NOMO-1 treated with DMSO at 0.1 percent for 48 hours (cell line): ENCODE data around the gene HES5.

ENCODE experiments used
- DNase-seq: peaks from one replicate; lab custom pipeline; 2025; ENCODE audit not compliant: unreplicated experiment; lab: John Stamatoyannopoulos, UW

HES5 gene

DNA sequence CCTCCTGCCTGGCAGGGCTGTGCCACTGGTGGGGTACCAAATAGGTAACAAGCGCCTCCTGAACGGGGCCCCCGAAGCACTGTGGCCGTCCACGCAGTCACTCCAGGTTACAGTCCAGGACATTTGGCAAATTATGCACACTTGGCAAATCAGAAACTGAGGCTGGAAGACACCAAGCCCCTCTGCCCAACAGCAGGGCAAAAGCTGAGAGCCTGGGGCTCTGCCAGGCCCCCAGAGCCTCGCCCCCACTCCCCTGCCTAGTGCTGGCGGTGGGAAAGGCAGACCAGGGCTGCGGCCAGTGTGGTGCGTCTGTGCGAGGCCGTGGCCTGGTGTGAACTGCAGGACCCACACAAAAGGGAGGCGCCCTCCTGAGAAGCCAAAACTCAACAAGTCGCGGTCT, 13.1 kb downstream of the HES5 start:
- DNase-seq = no peak

GRCh38 chr1:2516124-2516523, 13.9 kb downstream of the HES5 start:
- no peak for DNase-seq

DNA sequence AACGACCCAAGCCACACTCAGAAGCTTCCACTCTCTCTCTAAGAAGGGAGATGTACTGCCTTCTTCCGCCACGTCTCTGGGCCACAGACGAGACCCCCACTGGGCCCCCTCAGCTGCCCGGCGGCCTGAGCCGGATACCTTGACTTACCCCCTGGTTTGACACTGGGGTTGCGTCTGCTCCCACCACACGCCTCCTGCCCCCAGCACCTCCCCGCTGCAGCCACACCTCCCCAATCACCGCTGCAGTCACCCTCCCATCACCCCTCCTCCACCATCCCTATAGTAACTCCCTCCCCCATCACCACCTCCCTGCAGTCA, 14.3 kb downstream of the HES5 start:
- DNase-seq = no peak

- no peak for DNase-seq
These were observed 14.9 kb downstream of the HES5 start for GRCh38 chr1:2514863-2515762.

DNA sequence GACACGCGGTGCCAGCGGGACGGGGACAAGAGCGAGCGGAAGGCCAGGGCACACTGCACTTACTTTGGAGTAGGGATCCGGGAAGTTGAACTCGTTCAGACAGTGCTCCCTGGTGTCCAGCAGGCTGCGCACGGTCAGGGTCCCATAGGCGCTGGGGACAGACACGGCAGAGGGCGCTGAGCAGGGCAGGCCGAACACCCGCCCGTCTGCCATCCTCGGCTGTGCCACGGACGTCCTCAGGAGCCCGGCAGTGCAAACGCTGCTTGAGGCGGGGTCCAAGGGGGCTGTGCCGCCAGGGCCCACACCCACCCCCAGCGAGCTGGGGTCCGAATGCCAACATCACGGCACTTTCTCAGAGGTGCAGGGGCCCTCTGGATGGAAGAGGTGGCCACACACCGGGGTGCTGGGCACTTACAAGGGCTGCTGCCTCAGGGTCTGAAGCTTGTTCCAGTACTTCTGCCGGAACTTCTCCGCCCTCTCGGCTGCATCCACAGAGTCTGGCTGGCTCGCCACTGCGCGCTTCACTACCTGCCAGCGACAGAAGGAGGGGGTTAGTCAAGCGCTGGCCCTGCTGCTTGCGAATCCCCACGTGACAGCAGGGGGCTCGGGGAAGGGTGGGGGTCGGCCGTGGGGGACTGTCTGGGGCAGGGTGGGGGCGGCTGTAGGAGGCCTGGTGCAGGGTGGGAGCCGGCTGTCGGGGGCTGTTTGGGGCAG, 16.0 kb downstream of the HES5 start:
- no peak for DNase-seq

DNA sequence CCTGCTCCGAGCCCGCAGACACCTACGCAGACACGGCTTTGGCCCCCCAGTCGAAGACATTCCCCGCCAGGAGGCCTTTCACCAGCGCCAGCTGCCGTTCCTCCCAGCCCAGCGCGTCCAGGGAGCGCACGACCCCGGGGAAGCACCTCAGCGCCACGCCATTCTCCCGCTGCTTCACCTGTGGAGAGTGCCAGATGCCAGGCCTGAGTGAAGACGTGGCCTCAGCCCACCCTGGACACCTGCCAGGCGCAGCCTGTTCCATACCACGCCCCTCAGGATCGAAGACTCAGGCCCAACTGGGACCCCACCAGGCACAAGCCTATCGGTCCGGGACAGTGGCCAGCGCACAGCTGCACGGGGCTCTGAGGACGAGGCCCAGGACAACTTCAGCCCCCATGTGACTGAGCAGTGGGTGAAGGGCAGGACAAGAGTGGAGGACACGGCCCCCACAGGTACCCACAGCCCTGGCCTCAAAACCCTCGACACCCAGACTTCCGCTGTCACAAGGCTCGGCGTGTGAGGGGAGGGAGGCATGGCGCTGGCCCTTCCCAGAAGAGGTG, 17.1 kb downstream of the HES5 start:
- DNase-seq = no peak

DNA sequence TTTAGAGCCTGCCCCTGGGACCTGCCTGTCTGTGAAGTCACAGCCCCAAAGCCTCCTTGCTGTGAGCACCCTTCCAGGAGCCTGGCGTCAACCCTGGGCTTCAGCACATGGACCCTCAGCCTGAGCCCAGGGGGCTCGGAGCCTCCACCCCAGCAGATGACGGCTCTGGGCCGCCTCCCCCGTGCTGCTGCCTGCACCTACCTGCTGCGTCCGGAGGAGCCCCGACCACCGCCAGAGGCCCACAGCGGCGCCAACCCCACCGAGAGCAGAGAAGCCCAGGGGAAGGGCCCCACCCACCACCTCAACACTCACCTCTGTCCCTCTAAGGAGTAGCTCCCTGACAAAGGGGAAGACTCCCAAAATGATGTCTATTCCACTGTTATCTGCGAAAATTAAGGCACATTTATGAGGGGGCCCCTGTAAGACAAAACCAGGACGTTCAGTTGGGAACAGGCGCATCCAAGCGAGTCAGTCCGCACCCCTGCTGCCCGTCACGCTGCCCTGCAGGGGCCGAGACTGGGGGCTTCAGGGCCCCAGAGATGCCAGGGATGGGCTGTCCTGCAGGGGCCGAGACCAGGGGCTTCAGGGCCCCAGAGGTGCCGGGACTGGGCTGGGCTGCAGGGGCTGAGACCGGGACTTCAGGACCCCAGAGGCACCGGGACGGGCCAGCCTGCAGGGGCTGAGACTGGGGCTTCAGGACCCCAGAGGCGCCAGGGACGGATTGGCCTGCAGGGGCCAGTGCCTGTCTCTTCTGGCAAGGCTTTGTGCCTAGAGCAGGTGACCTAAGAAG, 19.5 kb downstream of the HES5 start:
- DNase-seq = no peak

GRCh38 chr1:2509589-2509988, 20.5 kb downstream of the HES5 start:
- DNase-seq = no peak

- no peak for DNase-seq
These were observed 21.3 kb downstream of the HES5 start for GRCh38 chr1:2508751-2509150.

DNA sequence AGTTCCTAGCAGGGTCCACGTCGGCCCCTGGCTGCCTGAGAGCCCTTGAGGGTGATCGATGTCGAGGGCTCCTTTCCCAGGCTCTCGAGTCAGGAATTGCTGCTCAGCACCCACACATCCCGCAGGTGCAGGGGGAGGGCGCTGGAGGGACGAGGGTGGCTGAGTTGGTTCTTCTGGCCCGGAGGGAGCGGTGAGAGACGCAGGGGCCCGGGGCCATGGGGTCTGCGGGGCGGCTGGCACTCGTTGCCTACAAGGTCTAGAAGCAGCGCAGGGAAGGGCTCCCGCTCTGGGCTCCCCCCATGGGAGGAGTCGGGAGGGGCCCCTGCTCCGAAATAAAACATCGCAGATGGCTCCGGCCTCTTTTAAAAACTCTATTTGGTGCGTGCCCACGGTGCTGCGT, 21.9 kb downstream of the HES5 start:
- DNase-seq = no peak

- no peak for DNase-seq
These were observed 22.3 kb downstream of the HES5 start for GRCh38 chr1:2507744-2508155.

DNA sequence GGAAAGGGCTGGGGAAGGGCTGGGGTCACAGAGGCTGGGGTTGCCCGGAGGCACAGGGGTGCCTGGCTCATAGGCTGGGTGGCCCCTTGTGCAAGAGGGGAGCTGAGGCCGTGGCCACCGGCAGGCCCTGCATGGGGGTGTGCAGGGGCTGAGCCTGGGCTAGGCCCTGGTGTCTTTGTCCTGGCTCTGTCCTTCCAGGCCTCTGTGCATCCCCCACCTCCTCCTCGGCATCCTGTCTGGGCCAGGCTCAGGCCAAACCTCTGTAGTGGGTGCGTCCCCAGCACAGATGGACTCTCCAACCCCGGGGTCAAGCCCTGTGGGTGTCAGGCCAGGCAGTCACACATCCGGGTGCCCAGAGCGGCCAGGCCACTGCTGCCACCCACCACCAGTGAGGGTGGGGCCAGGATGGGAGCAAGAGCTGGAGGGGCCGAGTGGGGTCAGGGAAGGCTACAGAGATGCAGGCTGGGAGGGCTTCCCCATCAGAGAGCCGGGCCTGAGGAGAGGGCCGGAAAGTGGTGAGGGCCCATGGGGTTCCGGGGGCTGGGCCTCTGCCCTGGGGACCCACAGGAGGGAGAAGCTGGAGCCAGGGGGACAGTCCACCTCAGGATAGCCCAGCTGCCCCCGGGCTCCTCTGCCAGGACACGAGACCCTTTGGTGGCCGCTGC, 23.0 kb downstream of the HES5 start:
- DNase-seq = no peak

DNA sequence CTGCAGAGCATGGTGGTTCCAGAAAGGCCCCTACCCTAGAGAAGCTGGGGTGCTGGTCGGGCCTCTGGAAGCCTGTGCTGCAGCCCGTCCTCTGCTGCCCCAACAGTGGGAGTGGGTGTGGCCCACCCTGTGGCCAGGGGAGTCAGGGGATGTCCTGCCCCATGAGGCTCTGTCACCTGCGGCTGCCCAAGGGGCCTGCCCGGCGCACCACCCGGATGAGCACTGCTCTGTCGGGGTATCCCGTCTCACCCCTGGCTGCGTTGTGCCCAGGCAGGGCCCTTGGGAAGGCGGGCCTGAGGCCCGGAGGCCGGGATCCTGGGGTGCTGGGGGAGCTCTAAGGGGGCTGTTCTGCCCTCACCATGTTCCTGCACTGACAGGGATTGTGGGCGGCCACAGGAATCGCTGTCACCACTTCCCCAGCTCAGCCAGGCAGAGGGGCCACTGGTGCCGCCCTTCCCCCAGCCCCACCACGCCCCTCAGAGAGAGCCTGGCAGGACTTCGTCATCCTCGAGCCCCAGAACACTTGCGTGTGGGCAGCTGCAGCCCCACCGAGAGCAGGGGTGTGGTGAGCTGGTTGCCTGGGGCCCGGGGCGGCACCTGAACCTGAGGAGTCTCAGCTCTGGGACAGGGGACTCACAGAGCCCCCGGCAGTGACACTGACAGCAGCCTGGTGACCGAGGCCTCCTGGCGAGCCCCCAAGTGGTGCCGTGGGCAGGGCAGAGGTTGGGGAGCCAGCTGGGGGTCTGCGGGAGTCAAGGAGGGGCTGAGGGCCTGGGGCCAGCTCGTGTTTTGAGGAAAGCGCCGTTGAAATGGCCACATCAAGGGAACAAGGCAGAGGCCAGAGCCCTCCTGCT, 23.8 kb downstream of the HES5 start:
- DNase-seq = no peak

GRCh38 chr1:2505461-2505994, 24.5 kb downstream of the HES5 start:
- no peak for DNase-seq

DNA sequence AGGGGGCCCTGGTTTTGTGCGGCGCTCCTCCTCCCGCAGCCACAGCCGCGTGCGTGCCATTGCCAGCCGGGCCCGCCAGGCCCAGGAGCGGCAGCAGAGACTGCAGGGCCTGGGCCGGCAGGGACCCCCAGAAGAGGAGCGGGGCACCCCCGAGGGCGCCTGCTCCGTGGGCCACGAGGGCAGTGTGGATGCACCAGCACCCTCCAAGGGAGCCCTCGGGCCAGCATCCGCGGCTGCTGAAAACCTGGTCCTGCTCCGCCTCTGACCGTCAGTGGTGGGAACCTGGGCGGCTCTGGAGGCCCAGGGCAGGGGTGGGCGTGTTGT, 25.2 kb downstream of the HES5 start:
- DNase-seq = no peak

- no peak for DNase-seq
These were observed 25.7 kb downstream of the HES5 start for GRCh38 chr1:2504225-2504948.

DNA sequence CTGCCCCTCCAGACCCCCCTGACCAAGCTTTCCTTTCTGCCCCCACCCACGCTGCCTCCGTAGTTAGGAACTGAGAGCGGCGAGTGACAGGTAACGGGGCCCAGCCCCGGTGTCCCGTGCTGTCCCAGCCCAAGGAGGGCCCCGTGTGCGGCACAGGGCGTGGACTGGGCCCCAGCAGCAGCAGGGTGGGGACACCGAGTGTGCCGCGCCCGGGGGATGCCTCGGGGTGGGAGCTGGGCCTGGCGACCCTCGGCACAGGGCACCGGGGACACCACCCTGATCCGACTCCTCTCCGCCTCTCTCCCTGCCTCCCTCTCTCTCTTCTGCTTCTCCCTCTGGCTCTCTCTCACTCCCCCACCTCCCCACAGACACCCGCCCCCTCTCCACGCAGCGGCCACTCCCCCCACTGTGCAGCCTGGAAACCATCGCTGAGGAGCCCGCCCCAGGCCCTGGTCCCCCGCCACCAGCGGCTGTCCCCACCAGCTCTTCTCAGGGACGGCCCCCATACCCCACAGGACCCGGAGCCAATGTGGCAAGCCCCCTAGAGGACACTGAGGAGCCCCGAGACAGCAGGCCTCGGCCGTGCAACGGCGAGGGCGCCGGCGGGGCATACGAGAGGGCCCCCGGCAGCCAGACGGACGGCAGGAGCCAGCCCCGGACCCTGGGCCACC, 26.4 kb downstream of the HES5 start:
- no peak for DNase-seq

- no peak for DNase-seq
These were observed 27.2 kb downstream of the HES5 start for GRCh38 chr1:2502661-2503553.
